ENCODE data around the gene UBA6. TPM values are rescaled to one million over a fixed set of nuclear protein-coding genes. Genes with fewer than 3 reads are reported as not detected.

Gene UBA6
- total RNA-seq, 2 experiments from 2014 or later = 64.8 to 65.2 TPM

DNA sequence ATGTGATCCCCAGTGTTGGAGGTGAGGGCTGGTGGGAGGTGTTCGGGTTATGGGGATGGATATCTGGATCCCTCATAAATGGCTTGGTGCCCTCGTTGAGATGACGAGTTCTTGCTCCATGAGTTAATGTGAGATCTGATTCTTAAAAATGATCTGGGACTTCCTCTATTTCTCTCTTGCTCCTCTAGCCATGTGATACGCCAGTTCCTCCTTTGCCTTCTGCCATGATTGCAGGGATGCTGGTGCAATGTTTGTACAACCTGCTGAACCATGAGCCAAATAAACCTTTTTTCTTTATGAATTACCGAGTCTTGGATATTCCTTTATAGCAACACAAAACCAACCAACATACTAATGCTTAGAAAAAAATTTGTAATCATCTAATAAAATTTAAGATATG lies 85.8 kb downstream of the UBA6 start:
- H3K27ac Mint-ChIP-seq = no peak overlapping the region
- no peaks in the 10 kb centered on the region for H3K4me1 Mint-ChIP-seq
- POLR2A ChIA-PET = no interaction called here
- peaks cover 52% of the 10 kb centered on the region for H3K36me3 Mint-ChIP-seq
- H3K4me3 Mint-ChIP-seq = no peak overlapping the region
- H3K9me3 Mint-ChIP-seq = peaks cover 3% of the 10 kb centered on the region
- no peaks in the 10 kb centered on the region for H3K27me3 Mint-ChIP-seq
- DNase-seq = no peak
- ATAC-seq (ENCODE audit: low read depth) = no peak

DNA sequence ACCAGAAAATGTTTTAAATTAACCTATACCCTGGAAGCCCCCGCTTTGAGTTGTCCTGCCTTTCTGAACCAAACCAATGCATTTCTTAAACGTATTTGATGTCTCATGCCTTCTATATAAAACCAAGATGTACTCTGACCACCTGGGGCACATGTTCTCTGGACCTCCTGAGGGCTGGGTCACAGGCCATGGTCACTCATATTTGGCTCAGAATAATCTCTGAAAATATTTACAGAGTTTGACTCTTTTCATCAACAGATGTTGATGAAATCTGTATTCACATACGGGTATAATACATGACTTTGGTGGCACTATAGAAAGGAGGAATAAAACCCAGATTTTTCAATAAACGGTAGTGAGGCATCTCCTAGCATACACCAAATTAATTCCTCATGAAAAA lies 86.8 kb downstream of the UBA6 start:
- POLR2A ChIA-PET = no interaction called here

DNA sequence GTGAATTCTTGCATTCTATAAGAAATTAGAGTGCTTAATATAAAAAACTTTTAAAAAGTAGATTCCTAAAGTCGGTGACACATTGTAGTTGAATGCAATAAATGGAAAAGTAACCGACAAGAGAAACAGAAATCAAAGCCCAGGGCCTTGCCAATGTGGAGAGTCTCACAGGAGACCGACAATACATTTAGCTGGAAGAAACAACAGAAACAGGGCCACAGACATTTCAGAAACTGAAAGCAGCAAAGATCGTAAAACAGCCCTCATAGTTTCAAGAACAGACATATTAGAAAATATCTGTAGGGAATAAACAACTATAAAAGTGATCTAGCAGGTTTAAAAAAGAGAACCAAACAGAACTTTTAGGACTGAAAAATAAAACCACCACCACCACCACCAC lies 92.9 kb downstream of the UBA6 start:
- no peak overlapping the region for H3K4me3 Mint-ChIP-seq

More for the DNA sequence above, 86.8 kb downstream of the UBA6 start:
- no peaks in the 10 kb centered on the region for H3K27me3 Mint-ChIP-seq
- DNase-seq = no peak
- no peak overlapping the region for H3K27ac Mint-ChIP-seq
- no peak for ATAC-seq (ENCODE audit: low read depth)
- H3K9me3 Mint-ChIP-seq = peaks cover 4% of the 10 kb centered on the region
- H3K36me3 Mint-ChIP-seq = peaks cover 54% of the 10 kb centered on the region
- no peaks in the 10 kb centered on the region for H3K4me1 Mint-ChIP-seq
- H3K4me3 Mint-ChIP-seq = no peak overlapping the region

DNA sequence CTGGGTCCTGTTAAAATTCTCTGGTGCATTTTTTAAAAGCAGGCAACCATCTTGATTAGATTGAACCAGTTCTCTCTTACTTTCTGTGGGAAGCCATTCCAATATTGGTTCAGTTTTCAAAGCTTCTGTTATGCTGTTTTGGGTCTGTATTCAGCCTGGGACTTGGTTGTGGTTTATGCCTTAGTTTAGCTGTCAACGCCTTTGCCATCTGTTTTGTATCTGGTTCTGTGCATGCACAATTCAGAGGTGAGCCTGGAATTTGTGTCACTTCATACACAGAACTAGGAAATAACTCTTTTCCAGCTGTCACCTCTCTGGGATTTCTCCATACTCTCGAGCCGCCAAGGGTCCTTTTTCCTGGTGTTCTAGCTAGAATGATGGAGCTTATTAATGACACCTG lies 96.2 kb downstream of the UBA6 start:
- Mint-ChIP-seq H3K4me3 (no peak overlapping the region), H3K27me3 (no peaks in the 10 kb centered on the region), H3K9me3 (peaks cover 14% of the 10 kb centered on the region), H3K4me1 (peaks cover 2% of the 10 kb centered on the region), H3K36me3 (peaks cover 77% of the 10 kb centered on the region), H3K27ac (no peak overlapping the region)
- ATAC-seq (ENCODE audit: low read depth) (no peak), DNase-seq (no peak)
- POLR2A ChIA-PET = no interaction called here

More for the DNA sequence above, 92.9 kb downstream of the UBA6 start:
- Mint-ChIP-seq H3K4me1 (peaks cover 2% of the 10 kb centered on the region), H3K27me3 (no peaks in the 10 kb centered on the region), H3K27ac (no peak overlapping the region), H3K36me3 (peaks cover 63% of the 10 kb centered on the region), H3K9me3 (peaks cover 7% of the 10 kb centered on the region)
- ATAC-seq (ENCODE audit: low read depth) (no peak), DNase-seq (no peak)
- POLR2A ChIA-PET = interaction anchor here (1.6 kb wide), 1 partner anchor 63 kb away, joined by 4 read pairs; the partner anchor contains the start of gene CENPC

DNA sequence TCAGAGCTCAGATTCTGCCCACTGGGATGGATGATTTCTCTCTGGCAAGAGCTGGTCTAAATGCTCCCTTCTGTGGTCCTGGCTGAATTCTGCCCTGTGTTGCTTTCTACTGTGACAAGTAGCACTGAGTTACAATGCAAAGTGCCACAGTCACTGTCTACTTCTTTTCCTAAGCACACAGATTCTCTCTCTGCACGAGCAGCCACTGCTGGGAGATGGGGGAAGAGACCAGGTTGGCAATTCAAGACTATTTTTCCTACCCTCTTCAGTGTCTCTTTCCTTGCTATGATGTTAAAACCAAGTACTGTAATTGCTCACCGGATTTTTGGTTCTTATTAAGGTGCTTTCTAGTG lies 97.0 kb downstream of the UBA6 start:
- Mint-ChIP-seq H3K27me3 (no peaks in the 10 kb centered on the region), H3K27ac (peak overlapping the region; percentile 38), H3K4me3 (no peak overlapping the region), H3K9me3 (peaks cover 14% of the 10 kb centered on the region), H3K36me3 (peaks cover 77% of the 10 kb centered on the region), H3K4me1 (peaks cover 2% of the 10 kb centered on the region)
- no peak for DNase-seq
- no peak for ATAC-seq (ENCODE audit: low read depth)
- POLR2A ChIA-PET = no interaction called here

DNA sequence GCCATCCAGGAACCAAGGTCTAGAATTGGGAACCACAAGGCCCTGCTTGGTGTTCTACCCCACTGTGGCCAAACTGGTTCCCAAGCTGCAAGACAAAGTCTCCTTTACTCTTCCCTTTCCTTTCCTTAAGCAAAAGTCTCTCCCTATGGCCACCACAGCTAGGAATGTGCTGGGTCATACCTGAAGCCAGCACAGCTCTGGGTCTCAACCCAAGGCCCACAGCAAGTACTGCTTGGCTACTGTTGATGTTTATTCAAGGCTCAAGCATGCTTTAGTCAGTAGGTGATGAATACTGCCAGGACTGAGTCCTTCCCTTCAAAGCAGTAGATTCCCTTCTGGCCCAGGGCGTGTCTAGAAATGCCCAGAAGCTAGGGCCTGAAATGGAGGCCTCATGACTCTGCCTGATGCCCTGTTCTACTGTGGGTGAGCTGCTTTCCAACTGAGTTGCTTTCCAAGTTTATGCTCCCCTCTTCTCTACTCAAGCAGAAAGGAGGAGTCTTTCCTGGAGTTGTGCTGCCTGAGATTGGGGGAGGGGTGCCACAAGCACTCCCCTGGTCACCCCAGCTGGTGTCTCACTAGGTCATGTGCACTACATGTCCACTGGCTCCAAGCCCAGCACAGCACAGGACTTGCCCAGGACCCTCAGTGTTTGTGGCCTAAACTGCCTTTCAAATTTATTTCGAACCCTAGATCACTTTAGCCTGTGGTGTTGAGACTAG lies 97.5 kb downstream of the UBA6 start:
- no peak overlapping the region for H3K4me3 Mint-ChIP-seq
- H3K9me3 Mint-ChIP-seq = peaks cover 17% of the 10 kb centered on the region
- DNase-seq = no peak
- H3K27me3 Mint-ChIP-seq = no peaks in the 10 kb centered on the region
- H3K4me1 Mint-ChIP-seq = peaks cover 2% of the 10 kb centered on the region
- POLR2A ChIA-PET = no interaction called here
- H3K27ac Mint-ChIP-seq = peak overlapping the region; percentile 38
- peaks cover 78% of the 10 kb centered on the region for H3K36me3 Mint-ChIP-seq
- ATAC-seq (ENCODE audit: low read depth) = no peak

DNA sequence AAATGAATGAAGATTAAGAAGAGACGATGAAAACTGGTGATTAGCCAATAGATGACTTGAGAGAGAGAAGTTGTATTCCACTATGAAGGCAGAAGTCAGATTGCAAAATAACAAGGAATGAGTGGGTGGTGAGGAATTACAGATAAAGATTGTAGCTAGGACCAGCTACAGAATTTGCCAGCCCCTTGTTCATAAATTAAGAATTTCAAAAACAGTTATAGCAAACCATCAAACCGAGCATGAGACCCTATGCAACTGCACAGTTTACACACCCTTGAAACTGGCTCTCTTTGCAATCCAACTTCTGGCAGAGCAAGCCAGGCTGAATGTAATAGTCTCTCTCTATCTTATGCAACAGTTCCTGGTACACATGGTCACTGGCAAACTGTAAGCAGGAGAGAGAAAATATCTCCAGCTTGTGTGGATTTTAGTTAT lies 107.2 kb downstream of the UBA6 start:
- no peaks in the 10 kb centered on the region for H3K27me3 Mint-ChIP-seq
- no peak overlapping the region for H3K27ac Mint-ChIP-seq
- ATAC-seq (ENCODE audit: low read depth) = no peak
- POLR2A ChIA-PET = no interaction called here
- H3K4me1 Mint-ChIP-seq = peaks cover 1% of the 10 kb centered on the region
- no peak overlapping the region for H3K4me3 Mint-ChIP-seq
- peaks cover 14% of the 10 kb centered on the region for H3K9me3 Mint-ChIP-seq
- H3K36me3 Mint-ChIP-seq = peaks cover 60% of the 10 kb centered on the region
- DNase-seq = no peak

DNA sequence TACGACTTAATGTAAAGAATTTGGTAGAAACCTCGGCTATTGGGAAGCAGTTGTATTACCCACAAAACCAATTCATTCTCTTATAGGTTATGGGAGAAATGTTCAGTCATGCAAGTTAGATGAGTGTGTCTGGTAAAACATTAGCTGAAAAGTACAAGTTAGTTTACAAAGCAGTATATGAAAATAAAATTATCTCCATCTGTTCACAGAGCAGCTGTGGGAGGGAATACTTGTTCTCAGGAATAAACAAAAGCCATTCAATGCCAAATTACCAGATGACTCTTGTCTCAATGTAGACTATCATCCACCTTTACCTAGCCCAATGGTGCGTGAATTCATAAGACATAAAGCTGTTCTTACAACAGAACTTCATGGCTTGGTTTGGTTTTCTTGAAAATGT lies 113.8 kb downstream of the UBA6 start:
- Mint-ChIP-seq H3K27ac (no peak overlapping the region), H3K27me3 (no peaks in the 10 kb centered on the region), H3K36me3 (peaks cover 54% of the 10 kb centered on the region), H3K9me3 (peaks cover 3% of the 10 kb centered on the region), H3K4me1 (peaks cover 1% of the 10 kb centered on the region), H3K4me3 (no peak overlapping the region)
- ATAC-seq (ENCODE audit: low read depth) (no peak), DNase-seq (no peak)
- POLR2A ChIA-PET = no interaction called here

DNA sequence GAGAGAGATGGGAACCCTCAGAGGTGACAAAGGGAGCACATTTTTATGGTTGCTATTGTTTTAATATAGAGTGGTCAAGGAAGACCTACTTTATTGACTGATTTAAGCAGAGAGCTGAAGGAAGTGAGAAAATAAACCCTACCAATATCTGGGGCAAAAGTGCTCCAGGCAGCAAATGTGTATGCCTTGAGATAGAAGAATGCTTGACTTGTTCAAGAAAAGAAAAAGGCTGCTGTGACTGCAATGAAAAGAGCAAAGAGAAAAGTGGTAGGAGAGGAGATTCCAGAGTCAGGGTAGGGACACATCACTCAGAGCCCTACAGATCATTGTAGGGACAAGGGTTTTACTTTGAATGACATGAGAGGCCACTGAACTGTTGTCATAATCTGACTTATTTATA lies 116.5 kb downstream of the UBA6 start:
- H3K4me3 Mint-ChIP-seq = no peak overlapping the region
- DNase-seq (no peak), ATAC-seq (ENCODE audit: low read depth) (no peak)
- POLR2A ChIA-PET = no interaction called here
- peaks cover 17% of the 10 kb centered on the region for H3K4me1 Mint-ChIP-seq
- H3K36me3 Mint-ChIP-seq = peaks cover 60% of the 10 kb centered on the region
- peaks cover 6% of the 10 kb centered on the region for H3K9me3 Mint-ChIP-seq
- H3K27ac Mint-ChIP-seq = no peak overlapping the region
- H3K27me3 Mint-ChIP-seq = no peaks in the 10 kb centered on the region

DNA sequence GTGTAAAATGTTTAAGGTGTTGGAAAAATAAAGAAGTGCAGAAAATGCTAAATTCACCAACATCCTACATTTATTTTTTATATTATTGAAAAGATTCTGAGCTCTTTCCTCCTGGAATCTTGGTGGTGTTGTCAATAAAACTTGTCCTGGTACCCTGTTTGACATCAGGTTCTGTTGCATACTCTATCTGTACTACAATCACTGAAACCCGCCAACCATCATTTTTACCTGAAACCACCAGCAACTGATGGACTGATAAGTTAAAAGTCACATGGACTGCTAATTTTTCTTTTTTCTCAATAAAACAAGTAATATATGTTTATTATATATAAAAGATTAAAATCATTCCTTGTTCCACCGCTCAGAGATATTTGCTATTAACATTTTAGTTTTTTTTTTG lies 119.0 kb downstream of the UBA6 start:
- Mint-ChIP-seq H3K27ac (no peak overlapping the region), H3K27me3 (no peaks in the 10 kb centered on the region), H3K36me3 (peaks cover 62% of the 10 kb centered on the region), H3K9me3 (peaks cover 6% of the 10 kb centered on the region), H3K4me3 (peak overlapping the region; percentile 64), H3K4me1 (peaks cover 19% of the 10 kb centered on the region)
- DNase-seq (no peak), ATAC-seq (ENCODE audit: low read depth) (peak; percentile 34)
- POLR2A ChIA-PET = interaction anchor here (0.9 to 1.9 kb wide), 4 partner anchors 9 to 119 kb away, joined by 3 to 6 read pairs (median 4); partner anchors contain the start of genes CENPC and UBA6

DNA sequence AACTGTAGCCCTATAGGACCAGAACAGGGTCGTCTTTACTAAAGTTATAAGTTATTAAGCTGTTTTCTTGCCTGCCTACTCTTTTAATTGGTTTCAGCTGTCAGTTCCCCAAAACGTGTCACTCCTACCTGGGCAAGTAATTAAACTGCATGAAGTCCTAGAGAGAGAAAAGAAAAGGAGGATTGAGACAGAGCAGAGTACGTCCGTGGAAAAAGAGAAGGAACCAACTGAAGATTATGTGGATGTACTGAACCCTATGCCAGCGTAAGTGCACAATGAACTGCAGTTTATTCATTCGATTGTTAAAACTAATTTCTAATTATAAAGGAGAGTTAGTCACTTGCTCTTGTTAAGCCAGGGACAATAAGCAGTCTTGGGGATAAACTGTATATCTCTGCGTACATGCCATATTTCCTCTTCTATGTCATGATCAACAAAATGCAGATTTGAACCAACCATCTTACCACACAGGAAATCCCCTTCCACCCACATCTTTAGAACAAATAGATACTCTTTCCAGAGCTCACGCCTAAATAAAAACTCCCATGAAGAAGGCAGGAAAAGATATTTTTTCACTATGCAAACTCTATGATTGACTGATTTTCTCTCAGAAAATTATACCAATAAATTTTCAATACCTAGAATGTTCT lies 119.6 kb downstream of the UBA6 start:
- peak; percentile 81 for ATAC-seq (ENCODE audit: low read depth)
- peak overlapping the region; percentile 46 for H3K27ac Mint-ChIP-seq
- no peaks in the 10 kb centered on the region for H3K27me3 Mint-ChIP-seq
- peaks cover 59% of the 10 kb centered on the region for H3K36me3 Mint-ChIP-seq
- peaks cover 6% of the 10 kb centered on the region for H3K9me3 Mint-ChIP-seq
- H3K4me3 Mint-ChIP-seq = peak overlapping the region; percentile 64
- POLR2A ChIA-PET = interaction anchor here (0.9 to 1.9 kb wide), 5 partner anchors 8 to 119 kb away, joined by 3 to 6 read pairs (median 4); partner anchors contain the start of genes CENPC and UBA6
- DNase-seq = no peak
- peaks cover 18% of the 10 kb centered on the region for H3K4me1 Mint-ChIP-seq

DNA sequence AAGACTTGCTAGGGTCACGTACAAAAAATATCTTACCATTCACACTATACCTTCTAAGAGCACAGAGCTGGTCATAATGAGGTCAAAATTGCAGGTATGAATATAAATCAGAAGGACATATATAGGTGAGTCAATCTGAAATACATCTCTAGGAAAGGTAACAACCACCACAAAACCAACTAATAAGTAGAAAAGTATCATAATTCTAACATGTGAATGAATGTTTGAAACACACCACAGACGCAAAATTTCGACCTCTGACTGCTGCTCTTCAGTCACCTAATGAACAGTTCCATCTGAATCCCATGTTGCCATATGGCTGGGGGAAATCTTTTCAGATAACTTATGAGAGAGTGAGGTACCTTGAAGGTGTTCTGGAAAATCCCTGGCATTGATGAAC lies 120.4 kb downstream of the UBA6 start:
- Mint-ChIP-seq H3K9me3 (peaks cover 5% of the 10 kb centered on the region), H3K4me1 (peaks cover 23% of the 10 kb centered on the region), H3K36me3 (peaks cover 59% of the 10 kb centered on the region), H3K27me3 (no peaks in the 10 kb centered on the region), H3K27ac (peak overlapping the region; percentile 46), H3K4me3 (peak overlapping the region; percentile 1)
- DNase-seq = no peak
- POLR2A ChIA-PET = interaction anchor here (0.9 to 1.8 kb wide), 3 partner anchors 21 to 120 kb away, joined by 3 to 6 read pairs (median 4); partner anchors contain the start of genes CENPC and UBA6
- ATAC-seq (ENCODE audit: low read depth) = no peak

DNA sequence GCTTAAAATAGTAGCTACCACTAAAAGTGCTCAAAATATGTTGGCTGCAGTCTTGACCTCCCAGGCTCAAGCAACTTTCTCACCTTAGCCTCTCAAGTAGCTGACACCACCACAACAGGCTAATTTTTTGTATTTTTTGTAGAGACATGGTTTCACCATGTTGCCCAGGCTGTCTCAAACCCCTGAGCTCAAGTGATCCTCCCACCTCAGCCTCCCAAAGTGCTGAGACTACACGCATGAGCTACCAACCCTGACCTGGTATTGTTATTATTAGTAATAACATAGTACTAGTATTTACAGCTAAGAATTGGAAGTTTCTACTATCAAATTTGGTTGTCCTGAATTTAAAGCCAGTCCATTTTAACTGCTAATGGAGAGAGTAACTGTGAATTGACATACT lies 124.4 kb downstream of the UBA6 start:
- no peak overlapping the region for H3K4me3 Mint-ChIP-seq
- peaks cover 43% of the 10 kb centered on the region for H3K4me1 Mint-ChIP-seq
- peaks cover 56% of the 10 kb centered on the region for H3K36me3 Mint-ChIP-seq
- no peak for DNase-seq
- POLR2A ChIA-PET = no interaction called here
- H3K27me3 Mint-ChIP-seq = no peaks in the 10 kb centered on the region
- no peak for ATAC-seq (ENCODE audit: low read depth)
- H3K27ac Mint-ChIP-seq = no peak overlapping the region
- H3K9me3 Mint-ChIP-seq = peaks cover 5% of the 10 kb centered on the region

DNA sequence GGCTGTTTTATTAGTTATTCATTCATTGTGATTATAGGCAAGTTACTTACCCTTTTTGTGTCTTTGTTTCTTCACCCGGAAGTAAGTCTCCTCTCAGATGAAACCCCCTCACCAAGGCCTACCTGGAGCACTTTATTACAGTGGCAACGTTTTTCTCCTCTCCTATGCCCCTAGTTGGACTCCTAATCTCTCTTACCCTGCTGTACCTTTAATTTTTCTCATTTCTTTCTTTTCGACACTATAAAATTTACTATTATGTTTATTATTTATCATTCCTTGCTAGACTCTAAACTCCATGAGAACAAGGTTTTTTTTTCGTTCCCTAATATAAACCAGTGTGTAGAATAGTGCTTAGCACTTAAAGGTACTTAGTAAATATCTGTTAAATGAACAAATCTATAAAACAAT lies 124.9 kb downstream of the UBA6 start:
- Mint-ChIP-seq H3K27ac (peak overlapping the region; percentile 73), H3K9me3 (peaks cover 5% of the 10 kb centered on the region), H3K36me3 (peaks cover 54% of the 10 kb centered on the region), H3K4me3 (peak overlapping the region; percentile 68), H3K4me1 (peaks cover 40% of the 10 kb centered on the region), H3K27me3 (no peaks in the 10 kb centered on the region)
- POLR2A ChIA-PET = no interaction called here
- ATAC-seq (ENCODE audit: low read depth) (no peak), DNase-seq (no peak)

Measured in activated naive CD8-positive, alpha-beta T cell treated with anti-CD3 and anti-CD28 coated beads, Interleukin-2, amount 10 ng/mL, durations not matched to agents 7 days and 5 days (primary cell).